Measurements from ENCODE around the gene NXT1.

- TF ChIP-seq CTCF (conservative IDR thresholded peaks at IDR 0.05; ENCODE audit: low read depth, low read length) = no peak
- TF ChIP-seq EZH2 (IDR thresholded peaks at IDR 0.05; ENCODE audit: low read length, unreplicated experiment) = no peak
These were observed 20.3 kb downstream of the NXT1 start for GRCh38 chr20:23370873-23371272.

All from PC-3 (cell line).